DMS 273 (cell line): ENCODE measurements around the gene HSPB6.

ENCODE experiments used
- DNase-seq: peaks from one replicate; lab custom pipeline; 2025; ENCODE audit not compliant: unreplicated experiment; lab: John Stamatoyannopoulos, UW

The HSPB6 gene

GRCh38 chr19:35717665-35718344, 39.0 kb downstream of the HSPB6 start, which contains the start of gene KMT2B:
Gene KMT2B, plus strand, starts transcription at chr19:35718003. Its CDS starts 16 bp downstream, at chr19:35718019.
- DNase-seq = no peak

GRCh38 chr19:35716801-35717664, 39.8 kb downstream of the HSPB6 start:
- DNase-seq = peak; percentile 99

- no peak for DNase-seq
Measured at GRCh38 chr19:35715981-35716800, 40.6 kb downstream of the HSPB6 start.

- DNase-seq = no peak
Measured at GRCh38 chr19:35715355-35715809, 41.4 kb downstream of the HSPB6 start.

GRCh38 chr19:35714601-35715354, 42.1 kb downstream of the HSPB6 start:
- DNase-seq = peak; percentile 36

GRCh38 chr19:35713904-35714495, 42.8 kb downstream of the HSPB6 start:
- no peak for DNase-seq

GRCh38 chr19:35713506-35713850, 43.4 kb downstream of the HSPB6 start:
- no peak for DNase-seq

GRCh38 chr19:35712567-35713505, 44.0 kb downstream of the HSPB6 start:
- no peak for DNase-seq

- no peak for DNase-seq
Measured at GRCh38 chr19:35710784-35711723, 45.8 kb downstream of the HSPB6 start.

GRCh38 chr19:35708391-35708790, 48.4 kb downstream of the HSPB6 start:
- DNase-seq = no peak
